DND-41 (cell line): ENCODE measurements around the gene CENPC.

Experiments used
- ATAC-seq: fragments of 200-7000 bp; cut with Tn5 transposase; 3 replicates; pipeline ENCODE4 v1.9.1; 2021; ENCODE audit warnings: low read depth; ENCODE audit not compliant: insufficient read depth
- DNase-seq: peaks from one replicate; pipeline ENCODE4 v3.0.0-alpha.2; 2020
- H2AFZ ChIP-seq: 2 replicates; pipeline ENCODE4 v1.6.0; 2012; ENCODE audit warnings: low read depth, low read length
- H3K27ac ChIP-seq: 2 replicates; pipeline ENCODE4 v1.5.1; 2012; ENCODE audit warnings: low read length, inconsistent platforms
- H3K27me3 ChIP-seq: fragments of 200-600 bp; sonication (generic); 2 replicates; pipeline ENCODE4 v1.6.0; 2012; ENCODE audit warnings: low read length, mild to moderate bottlenecking, inconsistent platforms; ENCODE audit not compliant: insufficient read depth, poor library complexity
- H3K36me3 ChIP-seq: 2 replicates; pipeline ENCODE4 v1.5.1; 2012; ENCODE audit warnings: low read length, inconsistent platforms; ENCODE audit not compliant: insufficient read depth
- H3K4me1 ChIP-seq: 2 replicates; pipeline ENCODE4 v1.5.1; 2012; ENCODE audit warnings: mild to moderate bottlenecking, low read length; ENCODE audit not compliant: insufficient read depth
- H3K4me2 ChIP-seq: 2 replicates; pipeline ENCODE4 v1.6.0; 2012; ENCODE audit warnings: mild to moderate bottlenecking, moderate library complexity, low read length, inconsistent platforms; ENCODE audit not compliant: insufficient read depth
- H3K4me3 ChIP-seq, 2 experiments: fragments of 200-600 bp in 1 of 2; shearing (Covaris generic) in 1 of 2; 2 replicates each; pipeline ENCODE4 v1.5.1; 2012 to 2016; ENCODE audit warnings: inconsistent platforms in 2 of 2, low read length in 2 of 2, mild to moderate bottlenecking in 2 of 2, low read depth in 1 of 2, moderate library complexity in 1 of 2
- H3K79me2 ChIP-seq: 2 replicates; pipeline ENCODE4 v1.6.0; 2012; ENCODE audit warnings: low read length, inconsistent platforms; ENCODE audit not compliant: insufficient read depth
- H3K9ac ChIP-seq: 2 replicates; pipeline ENCODE4 v1.6.0; 2012; ENCODE audit warnings: low read depth, mild to moderate bottlenecking, inconsistent platforms, low read length, moderate library complexity
- H3K9me3 ChIP-seq: 2 replicates; pipeline ENCODE4 v1.5.1; 2012; ENCODE audit warnings: low read length, moderate library complexity, mild to moderate bottlenecking, inconsistent platforms; ENCODE audit not compliant: insufficient read depth, severe bottlenecking
- H4K20me1 ChIP-seq: 2 replicates; pipeline ENCODE4 v1.6.0; 2012; ENCODE audit warnings: low read length; ENCODE audit not compliant: insufficient read depth
- CTCF ChIP-seq: IDR thresholded peaks from 2 replicates; pipeline ENCODE4 v1.5.1; 2012; ENCODE audit warnings: borderline replicate concordance, low read length, moderate library complexity, mild to moderate bottlenecking; ENCODE audit not compliant: poor library complexity, severe bottlenecking; ENCODE audit errors: extremely low read depth
- EZH2 ChIP-seq: IDR thresholded peaks from 3 replicates; pipeline ENCODE4 v1.6.1; 2012; ENCODE audit warnings: borderline replicate concordance, low read depth, mild to moderate bottlenecking, moderate library complexity, low read length, inconsistent platforms; ENCODE audit not compliant: severe bottlenecking

Gene CENPC

GRCh38 chr4:67546004-67546356, 677 bp upstream of the CENPC start:
- ATAC-seq = no peak
- 0 out of 2 replicates have a peak, but pooled peaks cover 7% of the 10 kb centered on the region for H4K20me1 ChIP-seq
- H3K4me1 ChIP-seq = peaks cover 49% of the 10 kb centered on the region
- peak overlapping the region; percentile 88 for H3K9ac ChIP-seq
- H2AFZ ChIP-seq = peak overlapping the region; percentile 93
- H3K4me2 ChIP-seq = peak overlapping the region; percentile 79
- peak overlapping the region; percentile 75 to 85; a peak in 3 of 4 replicates for H3K4me3 ChIP-seq
- no peaks in the 10 kb centered on the region for H3K27me3 ChIP-seq
- H3K36me3 ChIP-seq = peaks cover 28% of the 10 kb centered on the region
- H3K27ac ChIP-seq = peak overlapping the region; percentile 92
- no peaks in the 10 kb centered on the region for H3K9me3 ChIP-seq
- TF ChIP-seq CTCF (no peak), EZH2 (no peak)
- H3K79me2 ChIP-seq = peaks cover 58% of the 10 kb centered on the region
- DNase-seq = no peak

DNA sequence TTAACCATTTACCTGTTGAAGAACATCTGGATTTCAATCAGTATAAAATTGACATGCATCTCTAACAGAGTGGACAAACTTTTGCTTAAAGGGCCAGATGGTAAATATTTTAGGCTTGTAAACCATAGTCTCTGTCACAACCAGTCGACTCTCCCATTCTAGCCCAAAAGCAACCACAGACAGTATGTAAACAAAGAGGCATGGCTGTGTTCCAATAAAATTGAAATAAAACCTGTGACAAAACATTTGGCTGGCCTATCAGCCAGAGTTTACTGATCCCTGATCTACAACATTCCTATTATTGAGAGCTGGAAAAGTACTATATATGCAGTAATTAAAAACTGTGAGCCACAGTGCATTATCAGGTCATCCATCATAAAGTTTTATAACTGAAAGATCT, 3.2 kb downstream of the CENPC start:
- peaks cover 92% of the 10 kb centered on the region for H3K79me2 ChIP-seq

DNA sequence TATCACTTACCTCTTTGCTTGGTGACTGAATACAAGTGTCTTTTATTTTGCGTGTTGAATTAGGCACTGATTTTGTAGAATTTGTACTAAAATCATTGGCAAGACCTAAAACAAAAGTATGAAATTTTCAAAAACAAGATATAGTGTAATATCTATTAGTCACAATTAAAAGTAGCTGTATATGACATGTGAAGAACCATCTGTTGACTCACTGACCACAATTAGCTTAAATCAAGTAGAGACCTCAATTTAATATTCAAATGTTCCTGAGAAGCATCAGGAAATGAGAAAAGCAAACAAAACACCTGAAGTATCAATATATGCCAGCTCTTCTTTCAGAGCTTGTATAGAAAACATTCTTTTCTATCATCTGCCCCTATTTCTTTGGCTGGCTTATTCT, 5.5 kb downstream of the CENPC start:
- ATAC-seq (no peak), DNase-seq (no peak)
- Histone ChIP-seq H3K4me3 (no peak overlapping the region), H3K27me3 (no peaks in the 10 kb centered on the region), H2AFZ (no peak overlapping the region), H4K20me1 (0 out of 2 replicates have a peak, but pooled peaks cover 7% of the 10 kb centered on the region), H3K4me2 (no peak overlapping the region), H3K79me2 (peaks cover 91% of the 10 kb centered on the region), H3K36me3 (peaks cover 88% of the 10 kb centered on the region), H3K9me3 (peaks cover under 1% of the 10 kb centered on the region), H3K4me1 (peaks cover 34% of the 10 kb centered on the region), H3K27ac (no peak overlapping the region), H3K9ac (no peak overlapping the region)
- TF ChIP-seq CTCF = no peak
- no peak for TF ChIP-seq EZH2

More for the DNA sequence above, 3.2 kb downstream of the CENPC start:
- H4K20me1 ChIP-seq = 0 out of 2 replicates have a peak, but pooled peaks cover 7% of the 10 kb centered on the region
- peak overlapping the region; percentile 81 for H3K4me2 ChIP-seq
- no peak overlapping the region for H3K27ac ChIP-seq
- H3K4me3 ChIP-seq = peak overlapping the region in 1 of 2 experiments; percentile 21; a peak in 1 of 4 replicates
- no peaks in the 10 kb centered on the region for H3K9me3 ChIP-seq
- H3K4me1 ChIP-seq = peaks cover 47% of the 10 kb centered on the region
- H3K27me3 ChIP-seq = no peaks in the 10 kb centered on the region
- H3K9ac ChIP-seq = no peak overlapping the region
- TF ChIP-seq EZH2 (no peak), CTCF (no peak)
- H3K36me3 ChIP-seq = peaks cover 66% of the 10 kb centered on the region
- no peak for DNase-seq
- H2AFZ ChIP-seq = no peak overlapping the region
- no peak for ATAC-seq

DNA sequence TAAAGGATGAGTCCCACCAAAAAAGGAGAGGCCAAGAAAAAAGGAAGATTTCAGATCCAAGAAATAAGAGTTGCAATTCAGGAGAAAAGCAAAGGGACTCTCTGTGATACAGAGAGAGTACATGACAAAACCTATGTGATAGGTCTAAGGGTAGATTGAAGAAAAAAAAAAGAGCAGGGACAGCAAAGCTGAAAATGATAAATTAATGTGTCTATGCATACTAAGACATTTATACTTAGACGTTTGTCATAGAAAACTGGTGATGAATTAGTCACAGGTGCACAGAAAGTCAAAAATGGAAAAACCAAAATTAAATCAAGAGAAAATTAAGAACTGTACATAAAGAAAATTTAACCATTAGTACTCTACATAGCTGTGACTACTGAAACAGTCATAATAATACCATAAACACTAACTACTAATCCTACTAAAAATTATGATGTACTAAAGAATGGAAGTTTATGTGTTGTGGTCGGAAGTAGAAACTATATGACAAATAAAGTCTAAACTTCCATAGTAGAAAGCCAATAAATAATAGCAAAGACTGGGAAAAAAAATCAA, 9.9 kb downstream of the CENPC start:
- Histone ChIP-seq H3K4me2 (no peak overlapping the region), H3K4me1 (no peaks in the 10 kb centered on the region; the same call in 1 of the 2 replicates), H3K9me3 (peaks cover 14% of the 10 kb centered on the region), H3K9ac (no peak overlapping the region), H3K79me2 (peaks cover 78% of the 10 kb centered on the region), H3K27ac (no peak overlapping the region), H2AFZ (no peak overlapping the region), H3K27me3 (no peaks in the 10 kb centered on the region), H4K20me1 (no peaks in the 10 kb centered on the region), H3K4me3 (no peak overlapping the region), H3K36me3 (peaks cover 94% of the 10 kb centered on the region)
- DNase-seq = no peak
- no peak for ATAC-seq
- TF ChIP-seq CTCF = no peak
- no peak for TF ChIP-seq EZH2
